GM18526 (cell line): ENCODE measurements around the gene RAB41.
A peak's percentile ranks its signal among the peaks of the same experiment; 100 is the strongest.

Experiments
- POLR2A ChIP-seq: IDR thresholded peaks from 3 replicates; pipeline ENCODE4 v1.6.1; 2011; ENCODE audit not compliant: insufficient read length; ENCODE audit errors: extremely low read depth

The RAB41 gene

DNA sequence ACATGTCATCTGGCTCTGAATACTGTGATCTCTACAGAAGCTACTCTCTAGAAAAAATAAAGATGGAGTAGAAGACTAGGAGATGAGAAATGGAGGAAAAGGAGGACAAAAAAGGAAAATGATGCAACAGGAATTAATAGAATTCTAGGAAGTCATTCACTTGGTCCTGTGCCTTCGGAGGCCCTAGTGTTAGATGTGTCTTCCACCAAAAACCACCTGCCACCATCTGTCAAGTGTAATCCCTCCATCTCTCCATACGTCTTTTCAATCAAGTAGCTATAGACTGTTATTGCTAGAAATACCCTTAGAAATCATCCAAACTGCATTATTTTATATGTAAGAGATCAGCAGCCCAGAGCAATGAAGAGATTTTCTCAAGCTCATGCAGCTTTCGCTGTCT lies 2.9 kb upstream of the RAB41 start:
- no peak for TF ChIP-seq POLR2A

DNA sequence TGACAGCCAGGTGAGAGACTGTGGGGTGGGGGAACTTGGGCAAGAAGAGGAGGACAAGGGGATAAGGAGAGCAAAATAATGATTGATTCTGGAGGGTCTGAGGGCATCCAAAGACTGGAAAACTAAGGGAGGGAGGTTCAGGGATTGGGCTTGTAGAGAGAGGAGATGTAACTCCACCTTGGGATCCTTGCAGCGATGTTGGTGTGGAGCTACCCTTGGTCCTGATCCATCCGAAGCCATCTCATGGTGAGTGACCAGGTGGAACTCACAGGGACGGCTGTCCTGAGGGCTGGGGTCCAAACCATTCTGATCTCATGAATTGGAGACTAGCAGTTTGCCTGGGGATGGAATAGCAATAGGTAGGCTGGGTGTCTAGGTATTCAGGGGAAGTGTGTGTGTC lies 1.4 kb upstream of the RAB41 start:
- no peak for TF ChIP-seq POLR2A

GRCh38 chrX:70289168-70289792 lies 7.3 kb downstream of the RAB41 start:
- TF ChIP-seq POLR2A = no peak

DNA sequence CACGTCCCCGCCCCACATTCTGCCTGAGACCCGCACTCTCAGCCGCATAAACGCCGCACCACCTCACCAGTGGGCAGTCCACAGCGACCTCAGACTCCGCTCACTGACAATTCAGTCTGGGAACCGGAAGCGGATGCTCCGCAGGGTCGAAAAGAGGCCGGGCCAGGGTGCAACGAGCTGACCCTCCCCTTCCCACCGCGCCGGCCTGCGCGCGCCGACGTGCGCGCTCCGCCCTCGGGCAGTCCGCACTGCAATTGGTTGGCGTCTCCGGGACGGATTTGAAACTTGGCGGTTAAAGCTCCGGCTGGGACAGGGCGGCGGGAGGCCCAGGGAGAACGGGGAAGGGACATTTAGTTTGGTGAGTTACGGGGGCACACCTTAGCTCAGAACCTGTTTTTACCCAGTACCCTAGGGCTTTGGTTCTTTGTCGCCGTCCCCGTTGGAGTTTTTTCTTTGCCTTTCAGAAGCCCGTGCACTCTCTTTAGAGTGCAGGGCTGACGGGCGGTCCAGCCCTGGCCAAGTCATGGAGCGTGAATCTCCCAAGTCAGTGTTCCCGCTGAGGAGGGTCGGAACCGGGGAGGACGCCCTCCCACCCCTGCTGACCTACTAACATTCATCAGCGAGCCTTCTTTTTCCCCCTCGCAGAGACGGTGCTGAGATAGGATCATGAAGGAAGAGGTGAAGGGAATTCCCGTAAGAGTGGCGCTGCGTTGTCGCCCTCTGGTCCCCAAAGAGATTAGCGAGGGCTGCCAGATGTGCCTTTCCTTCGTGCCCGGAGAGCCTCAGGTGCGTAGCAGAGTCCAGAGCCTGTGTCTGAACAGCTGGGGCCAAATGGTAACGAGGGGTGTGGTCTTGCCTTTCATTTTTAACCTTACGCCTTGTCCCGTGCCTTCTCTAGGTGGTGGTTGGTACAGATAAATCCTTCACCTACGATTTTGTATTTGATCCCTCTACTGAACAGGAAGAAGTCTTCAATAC lies 8.1 kb downstream of the RAB41 start, which contains the start of the genes KIF4A and PDZD11:
KIF4A (plus strand) TSS at position 312 of the 978 bp plus-strand sequence; CDS start at position 667, 355 bp downstream.
PDZD11 (minus strand) TSS at position 135 of the 978 bp plus-strand sequence. CDS start 586 bp downstream, outside the sequence.
- peak; percentile 89 for TF ChIP-seq POLR2A

- no peak for TF ChIP-seq POLR2A
These were observed 10.8 kb downstream of the RAB41 start for GRCh38 chrX:70292788-70293187.

DNA sequence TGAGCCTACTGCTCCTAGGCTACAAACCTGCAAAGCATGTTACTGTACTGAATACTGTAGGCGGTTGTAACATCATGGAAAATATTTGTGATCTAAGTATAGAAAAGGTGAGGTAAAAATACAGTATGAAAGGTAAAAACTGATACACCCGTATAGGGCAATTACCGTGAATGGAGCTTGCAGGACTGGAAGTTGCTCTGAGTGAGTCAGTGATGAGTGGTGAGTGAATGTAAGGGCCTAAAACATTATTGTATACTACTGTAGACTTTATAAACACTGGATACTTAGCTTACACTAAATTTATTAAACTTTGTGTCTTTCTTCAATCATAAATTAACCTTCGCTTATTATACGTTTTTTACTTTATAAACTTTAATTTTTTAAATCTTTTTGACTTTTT lies 11.6 kb downstream of the RAB41 start:
- no peak for TF ChIP-seq POLR2A

- TF ChIP-seq POLR2A = no peak
These were observed 19.7 kb downstream of the RAB41 start for GRCh38 chrX:70301716-70302115.

GRCh38 chrX:70313503-70313902 lies 31.5 kb downstream of the RAB41 start:
- TF ChIP-seq POLR2A = no peak

- TF ChIP-seq POLR2A = no peak
These were observed 40.8 kb downstream of the RAB41 start for GRCh38 chrX:70322784-70323183.

DNA sequence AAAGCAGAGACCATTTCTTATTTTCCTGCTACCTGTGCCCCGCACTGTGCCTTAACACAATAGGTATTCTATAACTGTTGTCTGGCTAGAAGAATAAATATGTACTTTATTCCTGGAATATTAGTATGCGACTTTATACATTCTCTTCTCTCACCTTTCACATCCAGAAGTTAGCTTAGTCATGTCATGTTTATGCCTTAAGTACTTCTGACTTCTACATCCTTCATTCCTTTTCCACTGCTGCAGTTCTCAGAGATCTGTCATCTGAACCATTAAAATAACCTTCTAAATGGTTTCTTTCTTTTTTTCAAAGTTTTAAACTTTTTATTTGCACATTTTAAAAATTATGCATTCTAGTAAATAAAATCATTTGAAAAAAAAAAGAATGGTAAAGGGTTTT lies 42.4 kb downstream of the RAB41 start:
- no peak for TF ChIP-seq POLR2A

DNA sequence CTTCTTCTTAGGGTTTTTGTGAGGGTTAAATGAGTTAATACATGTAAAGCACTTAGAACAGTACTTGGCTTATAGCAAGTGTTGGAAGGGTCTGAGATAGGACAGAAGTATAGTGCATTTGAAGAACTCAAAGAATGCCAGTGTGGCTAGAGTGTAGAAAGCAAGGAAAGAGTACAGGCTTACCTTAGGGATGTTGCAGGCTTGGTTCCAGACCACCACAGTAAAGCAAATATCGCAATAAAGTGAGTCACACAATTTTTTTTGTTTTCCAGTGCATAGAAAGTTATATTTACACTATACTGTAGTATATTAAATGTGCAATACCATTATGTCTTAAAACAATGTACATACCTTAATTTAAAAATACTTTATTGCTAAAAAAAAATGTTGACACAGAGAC lies 49.2 kb downstream of the RAB41 start:
- TF ChIP-seq POLR2A = no peak

DNA sequence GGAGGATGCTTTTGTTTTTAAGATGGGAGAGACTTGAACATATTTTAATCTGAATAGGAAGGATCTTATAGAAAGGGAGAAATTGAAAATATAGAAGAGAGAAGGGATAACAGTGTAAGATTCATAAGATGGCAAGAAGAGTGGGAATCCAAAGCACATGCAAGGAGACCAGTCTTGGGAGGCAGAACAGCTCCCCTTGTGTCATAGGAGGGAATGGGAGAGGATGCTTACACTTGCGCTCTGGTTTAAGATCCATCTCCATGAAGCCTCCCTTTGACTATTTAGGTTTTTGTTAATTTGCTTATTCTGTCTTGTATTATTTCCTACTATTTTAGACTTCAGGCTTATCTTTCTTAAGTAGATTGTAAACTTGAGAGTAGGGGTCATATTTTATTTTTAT lies 50.6 kb downstream of the RAB41 start:
- no peak for TF ChIP-seq POLR2A
